ENCODE data around the gene DIP2C.
A peak's percentile ranks its signal among the peaks of the same experiment; 100 is the strongest.
"Not testable (repeated sequence)": the region's sequence is repeated elsewhere in the genome, so short reads cannot be mapped to it uniquely, and the experiment has no call there.

DIP2C gene

GRCh38 chr10:344582-345200, 344.8 kb downstream of the DIP2C start:
- DNase-seq = no peak

GRCh38 chr10:343231-344220, 345.9 kb downstream of the DIP2C start:
- DNase-seq = no peak

- DNase-seq = no peak
Measured at GRCh38 chr10:341081-341740, 348.3 kb downstream of the DIP2C start.

DNA sequence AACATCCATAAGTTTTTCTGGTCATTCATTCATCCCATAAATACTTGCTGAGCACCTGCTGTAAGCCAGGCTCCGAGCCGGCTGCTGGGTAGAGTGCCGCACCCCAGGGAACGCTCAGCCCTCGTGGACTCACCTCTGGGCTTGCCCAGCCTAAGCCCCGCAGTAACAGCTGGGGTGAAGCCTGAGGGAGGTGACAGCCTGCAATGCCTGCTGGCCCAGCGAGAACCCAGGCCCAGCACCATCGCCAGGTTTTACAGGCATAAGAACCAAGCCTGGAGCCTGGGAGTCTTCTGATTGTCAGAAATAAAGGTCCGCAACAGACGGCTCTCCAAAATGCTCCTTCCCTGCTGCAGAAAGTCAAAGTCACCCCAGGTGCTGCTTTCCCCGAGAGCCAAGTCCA, 348.8 kb downstream of the DIP2C start:
- no peak for DNase-seq

GRCh38 chr10:339038-339391, 350.5 kb downstream of the DIP2C start:
- DNase-seq = no peak

DNA sequence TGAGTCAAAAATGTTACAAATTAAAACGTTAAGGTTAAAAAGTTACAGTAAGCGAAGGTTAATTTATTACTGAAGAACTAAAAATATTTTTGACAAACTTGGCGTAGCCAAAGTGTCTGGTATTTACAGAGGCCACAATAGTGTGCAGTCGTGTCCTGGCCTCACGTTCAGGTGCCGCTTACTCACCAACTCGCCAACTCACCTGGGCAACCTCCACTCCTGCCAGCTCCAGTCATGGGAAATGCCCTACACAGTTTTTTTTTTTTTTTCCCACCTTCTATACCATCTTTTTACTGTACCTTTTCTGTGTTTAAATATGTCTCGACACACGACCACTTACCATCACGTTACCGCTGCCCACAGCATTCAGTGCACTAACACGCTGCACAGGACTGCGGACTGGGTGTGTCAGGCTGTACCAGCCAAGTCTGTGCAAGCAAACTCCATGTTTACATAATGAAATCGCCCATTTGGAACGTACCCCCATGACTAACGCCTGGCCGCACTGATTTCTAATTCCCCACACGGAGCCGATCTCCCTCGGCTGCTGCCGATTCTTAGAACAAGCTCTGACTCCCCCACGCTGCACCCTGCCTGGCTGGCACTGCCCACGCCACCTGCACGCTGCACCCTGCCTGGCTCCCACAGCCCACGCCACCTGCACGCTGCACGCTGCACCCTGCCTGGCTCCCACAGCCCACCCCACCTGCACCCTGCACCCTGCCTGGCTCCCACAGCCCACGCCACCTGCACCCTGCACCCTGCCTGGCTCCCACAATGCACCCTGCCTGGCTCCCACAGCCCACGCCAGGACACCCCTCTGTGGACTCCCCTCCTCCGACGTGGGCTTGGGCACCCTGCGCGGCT, 351.1 kb downstream of the DIP2C start:
- DNase-seq = no peak

GRCh38 chr10:336247-336646, 353.2 kb downstream of the DIP2C start:
- DNase-seq = no peak

DNA sequence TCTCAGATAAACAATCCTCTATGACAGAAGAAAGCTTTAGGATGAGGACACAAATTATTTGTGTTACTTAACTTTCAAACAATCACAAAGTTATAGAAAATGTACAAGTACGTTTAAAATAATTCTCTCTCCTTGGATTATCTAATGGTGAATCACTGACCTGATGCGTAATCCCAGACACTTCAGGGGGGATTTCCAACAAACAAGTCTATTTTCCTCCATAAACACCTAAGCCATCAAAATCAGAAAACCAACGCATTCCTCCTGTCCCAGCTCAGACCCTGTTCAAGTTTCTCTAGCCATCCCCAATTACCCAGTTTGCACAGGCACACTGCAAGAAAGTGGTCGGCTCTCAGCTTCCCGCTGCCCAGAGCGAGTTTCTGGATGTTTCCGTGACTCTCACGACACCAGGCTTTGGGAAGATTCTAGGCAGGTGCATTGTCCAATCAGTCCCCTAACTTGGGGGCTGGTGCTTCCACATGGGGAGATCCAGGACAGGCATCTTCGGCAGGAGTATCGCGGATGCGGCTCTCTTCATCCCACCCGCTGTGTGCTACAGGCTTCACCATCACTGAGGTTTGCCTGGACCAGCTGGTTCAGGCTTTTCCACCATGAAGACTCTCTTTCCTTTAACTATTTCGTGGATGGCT, 354.2 kb downstream of the DIP2C start:
- no peak for DNase-seq

DNA sequence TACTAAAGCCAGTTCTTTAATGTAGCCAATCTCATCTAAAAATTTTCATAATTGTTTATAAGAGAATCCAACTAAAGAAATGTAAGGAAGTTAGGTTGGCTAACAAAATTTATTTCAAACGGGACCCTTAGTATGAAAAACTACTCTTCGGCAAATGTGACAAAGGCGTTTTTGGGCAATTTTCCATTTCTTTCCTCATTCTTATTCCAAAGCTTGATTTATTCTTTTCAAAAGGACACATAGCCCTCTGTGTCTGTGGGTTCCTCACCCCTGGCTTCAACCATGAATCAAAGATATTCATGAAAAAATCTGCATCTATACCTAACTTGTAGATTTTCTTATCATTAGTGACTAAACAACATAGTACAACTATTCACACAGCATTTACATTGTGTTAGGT, 358.3 kb downstream of the DIP2C start:
- no peak for DNase-seq

- peak; percentile 95 for DNase-seq
Measured at GRCh38 chr10:329361-330099, 359.9 kb downstream of the DIP2C start.

DNA sequence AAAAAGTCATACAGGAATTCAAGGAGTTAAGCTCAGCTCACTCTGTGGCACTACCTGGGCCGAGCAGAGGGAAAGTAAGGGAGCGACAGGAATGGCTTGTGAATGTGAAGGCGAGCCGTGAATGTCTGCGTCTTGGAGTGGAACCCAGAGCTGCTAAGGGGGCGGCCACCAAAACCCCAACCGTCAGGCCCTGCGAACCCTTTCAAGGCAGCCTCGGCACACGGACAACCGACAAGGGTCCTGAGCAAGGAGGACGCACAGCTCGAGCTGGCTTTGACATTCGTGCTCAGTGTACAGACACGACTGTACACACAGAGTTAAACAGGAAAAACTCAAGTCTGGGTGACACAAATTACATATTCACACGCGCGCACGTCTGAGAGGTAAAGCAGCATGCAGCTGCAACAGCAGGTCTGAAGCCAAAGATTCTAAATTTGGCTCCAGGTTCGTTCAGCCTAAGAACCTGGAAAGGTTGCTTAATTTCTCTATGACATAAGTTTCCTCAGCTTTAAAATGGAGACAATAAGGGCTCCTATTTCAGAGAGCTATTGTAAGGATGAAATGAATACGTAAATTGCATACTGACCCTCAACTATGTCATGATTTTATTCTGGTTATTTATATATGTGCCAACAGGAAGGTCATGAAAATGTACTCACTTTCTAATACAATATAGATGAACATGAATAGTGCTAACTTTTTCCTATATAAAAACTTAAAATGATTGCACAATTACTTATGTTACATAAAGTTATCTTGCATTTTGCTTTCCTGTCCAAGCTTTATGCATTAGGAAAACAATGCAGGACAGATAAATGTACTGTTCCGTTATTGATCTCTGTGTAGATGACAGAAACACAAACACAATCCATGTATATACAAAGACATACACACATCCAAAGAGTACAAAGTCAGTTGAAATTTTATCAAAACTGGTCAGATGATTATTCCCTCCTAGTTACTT, 361.3 kb downstream of the DIP2C start:
- no peak for DNase-seq

DNA sequence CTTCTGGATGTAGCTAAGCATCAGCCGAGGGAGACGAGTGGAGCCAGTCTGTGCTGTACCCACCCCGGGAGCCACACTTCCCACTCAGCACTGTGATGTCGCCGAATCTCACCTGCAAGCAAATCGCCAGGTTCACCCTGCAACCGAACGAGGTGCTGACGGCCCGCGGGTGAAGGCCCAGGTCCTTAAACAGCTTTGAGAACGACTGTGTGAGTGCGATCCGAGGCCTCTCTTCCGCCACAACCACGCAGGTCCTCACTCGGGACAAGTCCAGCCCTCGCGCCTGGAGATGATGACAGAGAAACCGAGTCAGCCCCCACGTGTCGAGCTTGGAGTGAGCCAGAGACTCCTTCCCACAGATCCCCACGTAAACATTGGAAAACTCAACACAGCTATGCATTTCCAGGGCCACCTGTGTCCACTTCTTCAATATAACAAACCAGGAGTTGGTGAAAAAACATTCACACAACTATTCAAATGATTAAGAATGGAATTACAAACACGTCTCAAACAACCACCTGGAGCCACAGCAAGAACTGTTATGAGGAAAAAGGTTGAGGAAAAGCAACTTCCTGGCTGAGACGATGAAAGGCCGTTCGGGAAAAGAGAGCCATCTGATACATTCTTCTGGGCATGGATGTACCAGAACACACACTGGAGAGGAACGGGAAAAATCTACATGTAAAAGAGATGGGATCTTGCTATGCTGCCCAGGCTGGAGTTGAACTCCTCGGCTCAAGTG, 362.4 kb downstream of the DIP2C start:
- no peak for DNase-seq

DNA sequence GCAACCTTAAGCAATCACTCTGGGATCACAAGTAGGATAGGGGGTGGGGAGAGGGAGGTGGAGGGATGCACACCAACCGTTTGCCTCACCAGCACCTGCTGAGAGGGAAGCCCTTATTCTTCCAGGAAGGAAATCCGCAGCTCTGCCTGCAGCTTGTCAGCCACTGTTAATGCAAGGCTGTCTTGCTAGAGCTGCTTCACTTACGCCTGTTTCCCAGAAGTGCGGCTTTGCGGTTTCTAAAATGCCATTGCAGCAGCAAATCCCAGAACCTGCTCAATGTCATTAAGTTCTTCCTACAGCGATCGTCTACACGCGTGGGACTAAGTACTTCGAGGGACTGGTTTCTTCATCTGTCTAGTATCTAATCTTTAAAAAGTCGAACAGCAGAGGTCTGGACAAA, 363.1 kb downstream of the DIP2C start:
- no peak for DNase-seq

DNA sequence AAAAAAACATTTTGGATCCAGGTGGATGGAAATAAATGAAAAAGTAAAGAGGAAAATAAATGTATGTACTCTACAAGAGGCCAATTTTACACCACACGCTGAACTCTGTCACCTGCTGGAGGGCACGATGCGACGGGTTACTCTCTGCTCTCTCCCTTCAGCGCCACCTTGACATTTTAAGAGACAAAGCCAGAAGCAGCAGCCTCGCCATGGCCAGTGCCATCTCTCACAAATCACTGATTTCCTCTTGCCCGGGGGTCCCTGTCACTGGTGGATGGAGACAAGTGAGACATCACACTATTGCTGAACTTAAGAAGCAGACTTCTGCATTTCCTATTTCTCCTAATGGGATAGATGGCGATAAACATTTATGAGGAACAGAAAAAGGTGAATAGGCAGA, 364.2 kb downstream of the DIP2C start:
- no peak for DNase-seq

DNA sequence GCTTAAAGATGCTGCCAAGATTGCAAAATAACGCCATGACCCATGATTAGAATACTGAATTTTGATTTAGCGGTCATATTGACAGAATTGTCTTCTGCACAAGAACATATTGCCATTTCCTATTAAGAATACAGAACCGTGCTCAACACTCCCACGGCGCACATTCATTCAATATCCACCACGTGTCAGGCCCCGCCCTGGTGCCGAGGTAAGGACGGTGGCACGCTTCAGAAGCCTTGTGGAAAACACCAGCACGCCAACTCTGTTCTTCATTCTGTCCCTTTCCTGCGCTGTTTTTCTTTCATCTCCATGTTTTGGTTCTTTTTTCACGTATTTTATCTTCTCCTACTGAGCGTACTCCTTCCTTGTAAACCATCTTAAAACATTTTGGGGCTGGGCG, 364.9 kb downstream of the DIP2C start:
- no peak for DNase-seq

DNA sequence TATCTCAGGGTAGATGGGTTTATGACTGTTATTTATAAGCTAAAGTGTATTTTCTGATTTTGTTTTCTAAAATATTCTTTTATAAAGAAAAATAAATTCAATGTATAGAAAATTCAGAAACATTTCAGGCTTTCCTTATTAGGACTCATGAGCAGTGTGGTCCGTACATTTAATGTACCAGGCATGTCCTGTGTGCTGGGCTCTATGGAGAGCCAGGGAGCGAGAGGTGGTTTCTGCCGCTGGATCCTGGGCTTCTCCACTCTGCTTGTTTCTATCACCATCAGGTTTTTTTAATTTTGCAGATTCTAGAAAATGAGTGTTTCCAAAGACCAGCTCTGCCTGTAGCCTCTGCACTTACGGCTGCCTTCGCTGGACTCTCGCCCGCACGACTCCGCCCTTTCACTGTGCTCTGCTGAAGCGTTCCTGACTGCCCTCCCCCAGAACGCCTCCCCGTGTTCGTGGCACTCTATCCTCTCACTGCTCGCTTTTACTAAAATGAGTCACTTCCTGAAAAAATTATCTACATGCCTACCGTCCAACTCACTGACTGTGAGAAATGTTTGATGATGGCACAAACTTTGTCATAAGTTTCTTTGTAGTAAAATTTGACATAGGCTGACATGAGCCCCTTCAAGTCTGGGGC, 365.7 kb downstream of the DIP2C start:
- peak; percentile 96 for DNase-seq

DNA sequence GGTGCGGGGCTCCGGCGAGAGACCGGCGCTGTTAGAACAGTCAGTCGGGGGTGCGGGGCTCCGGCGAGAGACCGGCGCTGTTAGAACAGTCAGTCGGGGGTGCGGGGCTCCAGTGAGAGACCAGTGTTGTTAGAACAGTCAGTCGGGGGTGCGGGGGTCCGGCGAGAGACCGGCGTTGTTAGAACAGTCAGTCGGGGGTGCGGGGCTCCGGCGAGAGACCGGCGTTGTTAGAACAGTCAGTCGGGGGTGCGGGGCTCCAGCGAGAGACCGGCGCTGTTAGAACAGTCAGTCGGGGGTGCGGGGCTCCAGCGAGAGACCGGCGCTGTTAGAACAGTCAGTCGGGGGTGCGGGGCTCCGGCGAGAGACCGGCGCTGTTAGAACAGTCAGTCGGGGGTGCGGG, 366.4 kb downstream of the DIP2C start:
- not testable (repeated sequence) for DNase-seq

DNA sequence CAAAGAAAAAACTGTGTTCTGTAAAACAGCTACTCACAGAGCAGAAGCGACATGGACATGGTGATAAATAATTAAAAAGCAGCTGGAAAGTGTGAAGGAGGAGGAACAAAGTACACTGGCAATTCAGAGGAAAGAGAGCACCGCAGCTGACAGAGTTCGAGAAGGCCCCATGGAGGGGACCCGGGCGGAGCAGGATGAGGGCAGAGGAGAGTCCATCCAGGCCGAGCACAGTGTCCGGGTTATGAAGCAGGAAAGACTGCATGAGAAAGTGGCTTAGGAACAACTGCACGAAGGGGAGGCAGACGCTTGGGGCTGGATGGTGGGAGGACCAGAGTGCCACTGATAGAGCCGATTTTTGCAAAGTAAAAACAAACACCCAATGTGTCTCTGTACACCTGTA, 368.7 kb downstream of the DIP2C start:
- no peak for DNase-seq

DNA sequence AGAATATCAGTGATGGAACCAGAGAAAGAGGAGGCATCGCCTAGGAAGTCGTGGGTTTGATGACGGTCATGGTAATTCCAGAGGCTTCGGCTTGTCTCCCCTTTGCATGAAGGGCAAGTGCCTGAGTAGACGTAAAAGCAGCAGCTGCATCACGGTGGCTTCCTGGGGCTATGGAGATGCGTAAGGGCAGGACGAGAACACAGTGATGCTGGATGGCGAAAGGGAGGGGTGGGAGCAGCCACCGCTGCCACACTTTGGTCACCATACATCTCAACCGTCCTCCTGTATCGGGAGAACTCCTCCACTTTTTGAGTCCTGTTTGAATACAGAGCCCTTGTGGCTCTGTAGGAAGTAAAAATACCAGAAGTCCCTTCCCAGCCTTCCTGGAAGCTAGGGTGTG, 371.5 kb downstream of the DIP2C start:
- DNase-seq = no peak

All from fibroblast of skin of abdomen (primary cell).